Astrocyte of the cerebellum (primary cell): ENCODE data around the gene SCGB2B2.
"Not testable (repeated sequence)": the region's sequence is repeated elsewhere in the genome, so short reads cannot be mapped to it uniquely, and the experiment has no call there.

Source experiments
- DNase-seq: peaks from one replicate; pipeline ENCODE4 v3.0.0-alpha.2; 2011; ENCODE audit warnings: low read depth
- H3K4me3 ChIP-seq: 2 replicates; pipeline ENCODE4 v1.5.1; 2011; ENCODE audit warnings: mild to moderate bottlenecking, low read depth, low read length, moderate library complexity
- CTCF ChIP-seq: IDR thresholded peaks from 2 replicates; pipeline ENCODE4 v1.5.1; 2012; ENCODE audit warnings: low read length, low read depth, moderate library complexity, mild to moderate bottlenecking; ENCODE audit errors: missing control alignments
- in situ Hi-C: cut with HindIII; loops from 2 replicates; pipeline ENCODE4 v1.10.0; 2017; ENCODE audit warnings: low sequenced_read_pairs

Gene SCGB2B2

GRCh38 chr19:34711890-34712289 is 34.9 kb upstream of the SCGB2B2 start:
- no peak for DNase-seq
- in situ Hi-C loops = no loop called here
- no peak for TF ChIP-seq CTCF
- H3K4me3 ChIP-seq = no peak overlapping the region

DNA sequence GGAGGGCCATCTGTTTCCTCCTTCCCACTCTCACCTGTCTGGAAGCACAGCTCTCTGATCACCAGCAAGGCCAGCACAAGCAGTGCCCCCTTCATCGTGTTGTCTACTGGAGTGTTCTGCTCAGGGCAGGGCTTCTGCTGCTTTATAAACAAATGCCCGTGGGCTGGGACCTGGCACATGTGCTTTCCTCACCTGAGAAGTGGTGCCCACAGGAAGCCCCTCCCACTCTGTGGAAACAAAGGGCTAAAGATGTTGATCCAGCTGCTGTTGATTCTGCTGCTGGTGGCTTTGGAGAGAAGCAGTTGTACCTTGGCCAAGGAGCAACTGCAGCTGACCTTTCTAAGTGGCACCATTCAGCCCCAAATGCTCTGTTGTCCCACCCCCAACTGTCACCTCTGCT is 30.7 kb upstream of the SCGB2B2 start:
- in situ Hi-C loops = no loop called here
- no peak overlapping the region for H3K4me3 ChIP-seq
- no peak for DNase-seq
- TF ChIP-seq CTCF = no peak

GRCh38 chr19:34692549-34692948 is 15.6 kb upstream of the SCGB2B2 start:
- H3K4me3 ChIP-seq = no peak overlapping the region
- no peak for TF ChIP-seq CTCF
- no peak for DNase-seq
- in situ Hi-C loops = no loop called here

GRCh38 chr19:34690372-34690771 is 13.4 kb upstream of the SCGB2B2 start:
- no peak for DNase-seq
- in situ Hi-C loops = no loop called here
- H3K4me3 ChIP-seq = no peak overlapping the region
- no peak for TF ChIP-seq CTCF

- in situ Hi-C loops = no loop called here
- TF ChIP-seq CTCF = no peak
- no peak overlapping the region for H3K4me3 ChIP-seq
- no peak for DNase-seq
Measured at GRCh38 chr19:34688592-34688991, 11.6 kb upstream of the SCGB2B2 start.

DNA sequence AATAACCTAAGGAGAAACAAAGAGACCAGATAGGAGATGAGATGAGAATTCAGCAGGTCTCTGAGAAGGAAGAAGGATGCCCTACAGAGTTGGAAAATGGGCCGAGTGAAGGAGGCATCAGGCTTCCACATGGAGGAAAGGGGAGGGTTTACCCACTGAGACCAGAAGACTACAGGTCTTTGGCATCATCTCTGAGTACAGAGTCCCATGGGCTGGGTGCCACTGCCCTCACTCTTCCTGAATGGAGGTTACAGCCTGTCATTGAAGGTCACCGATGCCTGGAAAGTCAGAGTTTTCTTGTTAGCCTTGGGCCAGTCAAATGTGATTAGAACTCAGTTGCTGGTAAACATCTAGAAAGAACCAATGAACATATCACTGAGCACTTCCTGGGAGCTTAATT is 10.4 kb upstream of the SCGB2B2 start:
- no peak for TF ChIP-seq CTCF
- H3K4me3 ChIP-seq = no peak overlapping the region
- no peak for DNase-seq
- in situ Hi-C loops = no loop called here

GRCh38 chr19:34686455-34686854 is 9.5 kb upstream of the SCGB2B2 start:
- TF ChIP-seq CTCF = no peak
- no peak for DNase-seq
- in situ Hi-C loops = no loop called here
- H3K4me3 ChIP-seq = no peak overlapping the region

GRCh38 chr19:34685266-34685665 is 8.3 kb upstream of the SCGB2B2 start:
- H3K4me3 ChIP-seq, in situ Hi-C loops, DNase-seq: not testable (repeated sequence)
